GM12891 (cell line): ENCODE measurements around the gene MYD88.
"Not testable (repeated sequence)": the region's sequence is repeated elsewhere in the genome, so short reads cannot be mapped to it uniquely, and the experiment has no call there.

Experiments
- DNase-seq: peaks from one replicate; pipeline ENCODE4 v3.0.0; 2011; ENCODE audit warnings: low spot score; ENCODE audit not compliant: insufficient read length
- FAIRE-seq: peaks from 2 replicates; lab custom pipeline; 2011; peaks lifted over from hg19 to GRCh38; lab: Jason Lieb, UNC
- PAX5 ChIP-seq: IDR thresholded peaks from 2 replicates; pipeline ENCODE4 v1.6.1; 2011; ENCODE audit warnings: low read length, moderate library complexity, mild to moderate bottlenecking; ENCODE audit not compliant: insufficient read depth, severe bottlenecking
- POLR2A ChIP-seq: IDR thresholded peaks from 2 replicates; pipeline ENCODE4 v1.6.1; 2011; ENCODE audit warnings: low read depth, low read length, control low read depth
- POLR2AphosphoS5 ChIP-seq: IDR thresholded peaks from 2 replicates; pipeline ENCODE4 v1.6.1; 2011; ENCODE audit warnings: low read depth, low read length, control low read depth
- POU2F2 ChIP-seq: IDR thresholded peaks from 2 replicates; pipeline ENCODE4 v1.6.1; 2011; ENCODE audit warnings: low read depth, mild to moderate bottlenecking, control low read depth, low read length, moderate library complexity
- SPI1 ChIP-seq: IDR thresholded peaks from 2 replicates; pipeline ENCODE4 v1.6.1; 2011; ENCODE audit warnings: low read depth, low read length, control low read depth
- TAF1 ChIP-seq: IDR thresholded peaks from 2 replicates; pipeline ENCODE4 v1.6.1; 2011; ENCODE audit warnings: low read depth, low read length, control low read depth

The MYD88 gene

GRCh38 chr3:38135621-38136277 lies 2.7 kb upstream of the MYD88 start:
- TF ChIP-seq SPI1, result peak; percentile 44; the same call in 1 of the 2 replicates
- peak; percentile 35 for FAIRE-seq
- not testable (repeated sequence) for DNase-seq

DNA sequence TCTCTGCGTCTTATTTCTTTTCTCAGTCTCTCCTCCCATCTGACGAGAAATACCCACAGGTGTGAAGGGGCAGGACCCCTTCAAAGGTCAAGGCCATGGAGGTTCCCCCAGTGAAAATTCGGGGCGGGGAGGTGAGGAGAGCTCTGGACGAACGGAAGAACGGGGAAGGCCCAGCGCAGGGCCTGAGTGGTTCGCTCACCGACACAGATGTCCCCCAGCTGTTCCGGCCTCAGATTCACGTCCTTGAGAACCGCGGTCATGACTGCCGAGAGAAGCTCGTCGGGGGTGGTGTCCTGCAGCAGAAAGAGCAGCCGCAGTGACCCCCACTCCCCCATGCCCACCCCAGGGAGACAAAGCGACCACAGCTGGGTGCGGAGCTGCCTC lies 2.1 kb upstream of the MYD88 start:
- no peak for DNase-seq
- no peak for FAIRE-seq
- TF ChIP-seq PAX5 (no peak), SPI1 (no peak), TAF1 (no peak), POLR2AphosphoS5 (no peak), POLR2A (no peak)

DNA sequence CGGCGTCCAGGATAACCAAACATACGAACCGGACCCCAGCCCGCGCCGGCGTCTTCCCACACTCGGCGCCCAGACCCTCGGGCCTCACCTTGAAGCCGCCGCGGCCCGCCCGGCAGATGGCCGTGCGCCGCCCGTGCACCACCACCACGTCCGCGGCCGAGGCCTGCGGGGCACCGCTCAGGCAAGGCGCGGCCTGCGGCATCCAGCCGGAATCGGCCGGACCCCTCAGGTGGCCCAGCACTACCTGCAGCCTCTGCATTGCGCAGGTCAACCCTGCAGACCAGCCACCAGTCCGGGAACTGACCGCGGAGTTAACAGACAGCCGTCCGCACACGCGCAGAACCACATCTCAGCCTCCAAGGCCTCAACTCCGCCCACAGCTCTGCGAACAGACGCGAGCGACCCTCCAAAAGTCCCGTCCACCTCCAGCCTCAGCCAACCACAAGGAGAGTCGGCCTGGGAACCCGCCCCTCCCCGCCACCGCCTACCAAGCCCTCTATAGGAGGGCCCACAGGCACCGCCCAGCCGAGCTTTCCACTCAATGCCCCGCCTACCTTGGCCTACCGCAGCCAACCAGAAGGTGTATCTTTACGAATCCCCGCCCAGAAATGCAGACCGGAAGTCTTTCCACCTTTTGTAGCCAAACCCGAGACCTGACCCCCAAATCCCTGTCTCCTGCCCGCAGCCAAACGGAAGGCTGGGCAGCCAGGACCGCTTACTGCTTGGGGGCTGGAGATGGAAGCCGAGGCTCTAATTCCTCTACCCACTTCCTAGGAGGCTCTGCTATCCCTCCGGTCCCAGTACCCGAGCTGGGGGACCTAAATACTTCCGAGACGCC lies 1.5 kb upstream of the MYD88 start, which contains the start of gene ACAA1:
Gene ACAA1 (minus strand): TSS at position 351 of the 838 bp plus-strand sequence. CDS start 92 bp downstream, at position 259.
- peak; percentile 95 for DNase-seq
- FAIRE-seq, result peak; percentile 97
- peak; percentile 25; the same call in 1 of the 2 replicates for TF ChIP-seq POU2F2
- peak; percentile 26; the same call in 1 of the 2 replicates for TF ChIP-seq SPI1
- TF ChIP-seq POLR2AphosphoS5, result peak; percentile 57
- TF ChIP-seq TAF1, result peak; percentile 28; the same call in 1 of the 2 replicates
- no peak for TF ChIP-seq PAX5
- TF ChIP-seq POLR2A, result peak; percentile 59

DNA sequence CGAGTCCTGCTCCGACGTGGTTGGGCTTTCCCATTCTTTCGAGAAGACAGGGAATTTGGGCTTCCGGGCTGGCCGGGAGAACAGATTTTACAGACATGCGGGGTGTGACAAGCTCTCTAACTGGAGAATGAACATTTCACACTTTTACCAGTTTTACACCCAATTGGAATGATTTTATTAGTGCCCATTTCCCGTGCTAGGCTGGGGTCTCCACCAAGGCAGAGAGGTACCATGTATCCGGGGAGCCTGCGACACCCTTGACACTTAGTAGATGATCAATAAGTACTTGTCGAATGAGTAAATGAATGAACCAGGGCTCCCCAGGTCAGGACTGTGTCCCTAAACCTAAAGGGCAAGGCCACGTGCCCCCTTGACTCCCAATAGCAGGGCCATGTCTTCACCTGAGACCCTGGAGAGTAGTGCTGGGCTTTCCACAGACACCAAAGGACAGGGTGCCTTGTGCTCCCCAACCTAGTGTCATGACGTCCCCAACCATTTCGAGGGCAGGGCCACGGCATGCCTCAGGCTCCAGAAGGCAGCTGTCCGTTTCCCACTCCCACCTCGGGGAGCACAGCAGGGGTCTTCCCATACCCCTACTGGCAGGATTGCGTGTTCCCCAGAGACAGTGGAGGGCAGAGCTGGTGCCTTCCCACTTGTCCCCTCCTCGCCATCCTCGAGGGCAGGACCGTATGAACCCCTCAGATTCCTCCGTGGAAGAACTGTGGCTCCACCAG lies 679 bp upstream of the MYD88 start:
- no peak for TF ChIP-seq POU2F2
- peak; percentile 32; the same call in 1 of the 2 replicates for TF ChIP-seq POLR2A
- TF ChIP-seq POLR2AphosphoS5, result peak; percentile 13; the same call in 1 of the 2 replicates
- FAIRE-seq, result peak; percentile 52
- no peak for DNase-seq

- no peak for FAIRE-seq
- DNase-seq, result no peak
- TF ChIP-seq SPI1 (no peak), POLR2AphosphoS5 (no peak), TAF1 (no peak), PAX5 (no peak), POLR2A (no peak), POU2F2 (no peak)
Measured at GRCh38 chr3:38139191-38139590, 730 bp downstream of the MYD88 start.

GRCh38 chr3:38139652-38140051 lies 1.2 kb downstream of the MYD88 start:
- DNase-seq, result no peak
- TF ChIP-seq POU2F2 (no peak), PAX5 (no peak), POLR2AphosphoS5 (no peak), POLR2A (no peak), TAF1 (no peak), SPI1 (no peak)
- FAIRE-seq, result no peak

- FAIRE-seq, result no peak
Measured at GRCh38 chr3:38140326-38141172, 2.1 kb downstream of the MYD88 start.

DNA sequence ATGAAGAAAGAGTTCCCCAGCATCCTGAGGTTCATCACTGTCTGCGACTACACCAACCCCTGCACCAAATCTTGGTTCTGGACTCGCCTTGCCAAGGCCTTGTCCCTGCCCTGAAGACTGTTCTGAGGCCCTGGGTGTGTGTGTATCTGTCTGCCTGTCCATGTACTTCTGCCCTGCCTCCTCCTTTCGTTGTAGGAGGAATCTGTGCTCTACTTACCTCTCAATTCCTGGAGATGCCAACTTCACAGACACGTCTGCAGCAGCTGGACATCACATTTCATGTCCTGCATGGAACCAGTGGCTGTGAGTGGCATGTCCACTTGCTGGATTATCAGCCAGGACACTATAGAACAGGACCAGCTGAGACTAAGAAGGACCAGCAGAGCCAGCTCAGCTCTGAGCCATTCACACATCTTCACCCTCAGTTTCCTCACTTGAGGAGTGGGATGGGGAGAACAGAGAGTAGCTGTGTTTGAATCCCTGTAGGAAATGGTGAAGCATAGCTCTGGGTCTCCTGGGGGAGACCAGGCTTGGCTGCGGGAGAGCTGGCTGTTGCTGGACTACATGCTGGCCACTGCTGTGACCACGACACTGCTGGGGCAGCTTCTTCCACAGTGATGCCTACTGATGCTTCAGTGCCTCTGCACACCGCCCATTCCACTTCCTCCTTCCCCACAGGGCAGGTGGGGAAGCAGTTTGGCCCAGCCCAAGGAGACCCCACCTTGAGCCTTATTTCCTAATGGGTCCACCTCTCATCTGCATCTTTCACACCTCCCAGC lies 2.9 kb downstream of the MYD88 start:
- DNase-seq (no peak), FAIRE-seq (no peak)
- TF ChIP-seq TAF1 (no peak), SPI1 (0 out of 2 replicates have a peak, but pooled peaks have one; percentile 13)

More at GRCh38 chr3:38140326-38141172, 2.1 kb downstream of the MYD88 start:
- DNase-seq, result no peak
- TF ChIP-seq POLR2AphosphoS5 (no peak), SPI1 (no peak), POLR2A (no peak), TAF1 (no peak), PAX5 (no peak), POU2F2 (no peak)
